IMR-90 (cell line): ENCODE results near the gene SCNN1B. TPM values are rescaled to one million over a fixed set of nuclear protein-coding genes. Genes with fewer than 3 reads are reported as not detected.

ENCODE experiments used
- ATAC-seq: fragments of 200-7000 bp; cut with Tn5 transposase; 2 replicates; pipeline ENCODE4 v1.9.1; 2020; ENCODE audit warnings: low read depth, mild to moderate bottlenecking, moderate library complexity
- BruUV-seq: library from RNA; stranded (reverse); fragments of 400-500 nt; replicated peaks from 2 replicates; lab custom pipeline; 2021; lab: Mats Ljungman, UMichigan
- CTCF ChIA-PET: fragments of 300-600 bp; formaldehyde crosslinking; extraction: SDS; loops from one replicate; lab custom pipeline; 2021; ENCODE audit warnings: antibody characterized with exemption; lab: Yijun Ruan, JAX
- POLR2A ChIA-PET: fragments of 300-600 bp; sonication (Branson Sonifier 250); formaldehyde crosslinking; loops from one replicate; lab custom pipeline; 2022; ENCODE audit warnings: antibody characterized with exemption; ENCODE audit not compliant: unreplicated experiment; lab: Charles Lee
- DNase-seq: peaks from one replicate; pipeline ENCODE4 v3.0.0; 2013
- H2AFZ ChIP-seq: replicated peaks from 2 replicates; pipeline ENCODE3; 2013; ENCODE audit warnings: low read length, mild to moderate bottlenecking; ENCODE audit not compliant: poor library complexity
- H2AK5ac ChIP-seq: 2 replicates; pipeline ENCODE4 v1.6.1; 2013; ENCODE audit warnings: low read depth, low read length, inconsistent platforms
- H2AK9ac ChIP-seq: replicated peaks from 2 replicates; pipeline ENCODE3; 2013; ENCODE audit warnings: mild to moderate bottlenecking, low read depth, low read length, moderate library complexity; ENCODE audit not compliant: poor library complexity
- H2BK120ac ChIP-seq: 2 replicates; pipeline ENCODE4 v1.6.1; 2013; ENCODE audit warnings: low read depth, low read length, inconsistent platforms
- H2BK15ac ChIP-seq: 3 replicates; pipeline ENCODE4 v1.6.1; 2013; ENCODE audit warnings: low read depth, low read length, inconsistent platforms
- H2BK20ac ChIP-seq: 2 replicates; pipeline ENCODE4 v1.6.1; 2013; ENCODE audit warnings: low read depth, mild to moderate bottlenecking, inconsistent platforms, low read length, moderate library complexity
- H2BK5ac ChIP-seq: 2 replicates; pipeline ENCODE4 v1.6.1; 2013; ENCODE audit warnings: mild to moderate bottlenecking, low read depth, low read length, inconsistent platforms; ENCODE audit not compliant: poor library complexity, severe bottlenecking
- H3K14ac ChIP-seq: replicated peaks from 2 replicates; pipeline ENCODE4 v1.6.1; 2013; ENCODE audit warnings: low read depth, low read length, inconsistent platforms
- H3K18ac ChIP-seq: 2 replicates; pipeline ENCODE4 v1.6.1; 2013; ENCODE audit warnings: low read depth, low read length, control low read depth
- H3K23ac ChIP-seq: 2 replicates; pipeline ENCODE4 v1.6.1; 2013; ENCODE audit warnings: low read depth, low read length, inconsistent platforms
- H3K27ac ChIP-seq: 2 replicates; pipeline ENCODE4 v1.5.1; 2013; ENCODE audit warnings: mild to moderate bottlenecking, control low read depth, low read length; ENCODE audit not compliant: insufficient read depth
- H3K27me3 ChIP-seq: 2 replicates; pipeline ENCODE4 v1.6.1; 2013; ENCODE audit warnings: low read length; ENCODE audit not compliant: control insufficient read depth, insufficient read depth
- H3K36me3 ChIP-seq: 2 replicates; pipeline ENCODE4 v1.6.1; 2013; ENCODE audit warnings: low read length, mixed read lengths; ENCODE audit not compliant: control insufficient read depth, insufficient read depth
- H3K4ac ChIP-seq: 2 replicates; pipeline ENCODE4 v1.6.1; 2013; ENCODE audit warnings: low read depth, low read length, inconsistent platforms
- H3K4me1 ChIP-seq: 2 replicates; pipeline ENCODE4 v1.6.1; 2013; ENCODE audit warnings: low read length, mixed read lengths; ENCODE audit not compliant: control insufficient read depth, insufficient read depth
- H3K4me2 ChIP-seq: 2 replicates; pipeline ENCODE4 v1.6.1; 2013; ENCODE audit warnings: low read depth, mild to moderate bottlenecking, control low read depth, low read length, moderate library complexity
- H3K4me3 ChIP-seq: 2 replicates; pipeline ENCODE4 v1.5.1; 2013; ENCODE audit warnings: low read depth, mild to moderate bottlenecking, control low read depth, low read length, moderate library complexity; ENCODE audit not compliant: insufficient read depth
- H3K56ac ChIP-seq: 2 replicates; pipeline ENCODE4 v1.6.1; 2013; ENCODE audit warnings: low read length, inconsistent platforms; ENCODE audit not compliant: insufficient read depth; ENCODE audit errors: extremely low read depth
- H3K79me1 ChIP-seq, 2 experiments: 2 replicates each; pipeline ENCODE4 v1.6.1; 2013; ENCODE audit warnings: low read length in 2 of 2, inconsistent platforms in 1 of 2, low read depth in 1 of 2
- H3K9ac ChIP-seq: 2 replicates; pipeline ENCODE4 v1.6.1; 2013; ENCODE audit warnings: low read depth, low read length, control low read depth
- H3K9me1 ChIP-seq: 2 replicates; pipeline ENCODE4 v1.6.1; 2013; ENCODE audit warnings: low read length, inconsistent platforms; ENCODE audit not compliant: insufficient read depth
- H3K9me3 ChIP-seq: 2 replicates; pipeline ENCODE4 v1.6.1; 2013; ENCODE audit warnings: low read length; ENCODE audit not compliant: control insufficient read depth, insufficient read depth
- H4K20me1 ChIP-seq: 2 replicates; pipeline ENCODE4 v1.6.1; 2013; ENCODE audit warnings: low read length, inconsistent platforms; ENCODE audit not compliant: insufficient read depth
- H4K5ac ChIP-seq: 2 replicates; pipeline ENCODE4 v1.6.1; 2013; ENCODE audit warnings: mild to moderate bottlenecking, low read depth, low read length, control low read depth
- H4K8ac ChIP-seq, 2 experiments: 2 replicates each; pipeline ENCODE4 v1.6.1; 2013; ENCODE audit warnings: low read depth in 2 of 2, low read length in 2 of 2, control low read depth in 1 of 2, inconsistent platforms in 1 of 2
- H4K91ac ChIP-seq: 2 replicates; pipeline ENCODE4 v1.6.1; 2013; ENCODE audit warnings: low read depth, low read length, inconsistent platforms; ENCODE audit not compliant: insufficient read depth
- BHLHE40 ChIP-seq: fragments of 150-350 bp; IDR thresholded peaks from 2 replicates; pipeline ENCODE4 v1.6.1; 2016; ENCODE audit warnings: mild to moderate bottlenecking, low read depth, low read length
- CHD1 ChIP-seq: IDR thresholded peaks from 2 replicates; pipeline ENCODE4 v1.6.1; 2012; ENCODE audit warnings: low read depth, low read length, improper control_type of control experiment
- FOS ChIP-seq: fragments of 150-350 bp; IDR thresholded peaks from 2 replicates; pipeline ENCODE4 v1.6.1; 2016; ENCODE audit warnings: low read depth, low read length
- MAFK ChIP-seq: IDR thresholded peaks from 2 replicates; pipeline ENCODE4 v1.6.1; 2012; ENCODE audit warnings: low read depth, low read length, improper control_type of control experiment
- MXI1 ChIP-seq: IDR thresholded peaks from 2 replicates; pipeline ENCODE4 v1.6.1; 2012; ENCODE audit warnings: low read depth, mild to moderate bottlenecking, low read length, moderate library complexity, borderline replicate concordance
- RAD21 ChIP-seq: IDR thresholded peaks from 2 replicates; pipeline ENCODE4 v1.6.1; 2012; ENCODE audit warnings: low read length, improper control_type of control experiment
- RCOR1 ChIP-seq: IDR thresholded peaks from 2 replicates; pipeline ENCODE4 v1.6.1; 2012; ENCODE audit warnings: mild to moderate bottlenecking, low read length, improper control_type of control experiment; ENCODE audit not compliant: insufficient replicate concordance
- RFX5 ChIP-seq: IDR thresholded peaks from 2 replicates; pipeline ENCODE4 v1.8.0; 2012; ENCODE audit warnings: low read depth, mild to moderate bottlenecking, low read length, moderate library complexity
- WGBS, 2 experiments: methylation state at CpG; one replicate each; pipeline versions ENCODE4 v1.1.5 to v1.1.7; 2013; ENCODE audit warnings: missing lambda C conversion rate in 2 of 2; ENCODE audit not compliant: insufficient read length in 1 of 2; ENCODE audit errors: extremely low coverage in 2 of 2; 5-methylcytosine and 5-hydroxymethylcytosine counted together
- dilution Hi-C: fragments of 300-500 bp; cut with HindIII; formaldehyde crosslinking; loops from one replicate; pipeline ENCODE4 v1.14.3; 2018; ENCODE audit warnings: low sequenced_read_pairs; ENCODE audit not compliant: unreplicated experiment
- in situ Hi-C: fragments of 300-500 bp; cut with MboI; formaldehyde crosslinking; loops from 3 replicates; pipeline ENCODE4 v1.14.3; 2019; ENCODE audit warnings: low sequenced_read_pairs, inconsistent platforms, mixed read lengths
- intact Hi-C: fragments of 100-400 bp; cut with micrococcal nuclease; formaldehyde crosslinking; loops from 2 replicates; pipeline ENCODE4 v1.10.0; 2022
- polyA plus RNA-seq, 3 experiments: library from polyadenylated mRNA; depleted of rRNA; stranded (reverse); fragments of >200 nt; gene quantifications; 2 replicates each; pipeline ENCODE4 v1.2.3, GENCODE V29; 2012; ENCODE audit warnings: low replicate concordance in 1 of 3
- total RNA-seq: library from RNA; depleted of rRNA; stranded (reverse); fragments of >200 nt; gene quantifications from 2 replicates; pipeline ENCODE4 v1.2.3, GENCODE V29; 2012

The SCNN1B gene
- total and polyA plus RNA-seq, 2 of the 4 experiments (the other 2 are of a cell fraction), result not detected

DNA sequence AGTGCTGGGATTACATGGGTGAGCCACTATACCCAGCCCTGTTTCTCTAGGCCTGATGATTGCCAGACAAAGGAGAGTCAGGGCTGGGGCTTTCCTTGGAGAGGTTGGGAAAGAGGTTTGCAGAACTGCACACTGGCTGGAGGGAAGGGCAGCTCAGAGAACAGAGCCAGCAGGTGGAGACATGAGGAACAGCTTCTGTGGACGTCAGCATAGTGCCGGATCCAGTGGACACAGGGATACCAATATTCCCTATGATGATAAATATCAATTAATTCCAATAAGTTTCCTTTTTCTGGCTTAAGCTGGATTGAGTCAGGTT, 43.2 kb upstream of the SCNN1B start:
- H3K9me3 ChIP-seq, result no peaks in the 10 kb centered on the region
- H3K56ac ChIP-seq, result no peak overlapping the region
- WGBS, 2 experiments, result no CpG with 5 or more reads among the region's 2 CpGs
- no peak overlapping the region for H2BK120ac ChIP-seq
- H3K23ac ChIP-seq, result no peak overlapping the region
- CTCF ChIA-PET, result no interaction called here
- H2AK9ac ChIP-seq, result no peak overlapping the region
- H4K20me1 ChIP-seq, result no peaks in the 10 kb centered on the region
- H2AK5ac ChIP-seq, result no peak overlapping the region
- no peak overlapping the region for H2BK20ac ChIP-seq
- no peaks in the 10 kb centered on the region for H3K4me1 ChIP-seq
- no peak overlapping the region for H4K8ac ChIP-seq
- peaks cover 1% of the 10 kb centered on the region; the same call in 1 of the 2 replicates for H3K27me3 ChIP-seq
- H3K9me1 ChIP-seq, result no peaks in the 10 kb centered on the region
- H3K4me3 ChIP-seq, result no peak overlapping the region
- no peak overlapping the region for H4K91ac ChIP-seq
- no peak overlapping the region for H3K4me2 ChIP-seq
- POLR2A ChIA-PET, result no interaction called here
- H3K36me3 ChIP-seq, result no peaks in the 10 kb centered on the region
- no peak overlapping the region for H2AFZ ChIP-seq
- H3K9ac ChIP-seq, result no peak overlapping the region
- no peak overlapping the region for H4K5ac ChIP-seq
- H2BK15ac ChIP-seq, result no peak overlapping the region
- intact Hi-C loops, result no loop called here
- H2BK5ac ChIP-seq, result no peak overlapping the region
- ATAC-seq (no peak), DNase-seq (no peak)
- in situ Hi-C loops, result no loop called here
- H3K79me1 ChIP-seq, result no peaks in the 10 kb centered on the region
- H3K4ac ChIP-seq, result no peak overlapping the region
- dilution Hi-C loops, result no loop called here
- H3K27ac ChIP-seq, result no peak overlapping the region
- no TSS peak for BruUV-seq
- H3K18ac ChIP-seq, result no peak overlapping the region
- H3K14ac ChIP-seq, result no peak overlapping the region
- TF ChIP-seq RFX5 (no peak), RCOR1 (no peak), FOS (no peak), BHLHE40 (no peak), MAFK (no peak), RAD21 (no peak), MXI1 (no peak), CHD1 (no peak)
